Neuronal stem cell (in vitro differentiated cells): ENCODE results near the gene VWA8.

ENCODE experiments used
- DNase-seq: peaks from one replicate; pipeline ENCODE4 v3.0.0-alpha.2; 2013; ENCODE audit warnings: low spot score
- H2AFZ ChIP-seq: one replicate; pipeline ENCODE4 v1.6.1; 2013; ENCODE audit warnings: mild to moderate bottlenecking, low read length, inconsistent platforms
- H2AK5ac ChIP-seq: 2 replicates; pipeline ENCODE4 v1.6.1; 2013; ENCODE audit warnings: low read depth, mild to moderate bottlenecking, inconsistent platforms, low read length, moderate library complexity, mixed read lengths
- H2BK120ac ChIP-seq: 2 replicates; pipeline ENCODE4 v1.6.1; 2013; ENCODE audit warnings: low read depth, mild to moderate bottlenecking, inconsistent platforms, low read length, moderate library complexity, mixed read lengths
- H2BK12ac ChIP-seq: one replicate; pipeline ENCODE4 v1.6.1; 2013; ENCODE audit warnings: low read length, inconsistent platforms
- H2BK15ac ChIP-seq: 2 replicates; pipeline ENCODE4 v1.6.1; 2013; ENCODE audit warnings: mild to moderate bottlenecking, low read length, inconsistent platforms, mixed read lengths
- H2BK5ac ChIP-seq: one replicate; pipeline ENCODE4 v1.6.1; 2013; ENCODE audit warnings: inconsistent platforms, mild to moderate bottlenecking, low read length, moderate library complexity
- H3K14ac ChIP-seq: one replicate; pipeline ENCODE4 v1.6.1; 2013; ENCODE audit warnings: low read length, inconsistent platforms
- H3K18ac ChIP-seq: 2 replicates; pipeline ENCODE4 v1.6.1; 2013; ENCODE audit warnings: low read length, inconsistent platforms
- H3K23ac ChIP-seq: 2 replicates; pipeline ENCODE4 v1.6.1; 2013; ENCODE audit warnings: low read depth, mild to moderate bottlenecking, mixed read lengths, low read length, inconsistent platforms; ENCODE audit not compliant: poor library complexity
- H3K27ac ChIP-seq: replicated peaks from 3 replicates; pipeline ENCODE4 v1.5.1; 2013; ENCODE audit warnings: low read length, inconsistent platforms
- H3K27me3 ChIP-seq, 3 experiments: 2 replicates each; pipeline ENCODE4 v1.6.1; 2013; ENCODE audit warnings: low read length in 3 of 3, mild to moderate bottlenecking in 2 of 3, inconsistent platforms in 1 of 3, low read depth in 1 of 3, mixed read lengths in 1 of 3, moderate library complexity in 1 of 3; ENCODE audit not compliant: control insufficient read depth in 3 of 3, insufficient read depth in 3 of 3
- H3K36me3 ChIP-seq, 2 donors: replicated peaks in 1 of 2; 2 replicates each; pipeline ENCODE4 v1.6.1; 2013; ENCODE audit warnings: low read length in 2 of 2; ENCODE audit not compliant: control insufficient read depth in 2 of 2, insufficient read depth in 2 of 2
- H3K4ac ChIP-seq: 2 replicates; pipeline ENCODE4 v1.6.1; 2013; ENCODE audit warnings: inconsistent platforms, mild to moderate bottlenecking, low read length, moderate library complexity
- H3K4me1 ChIP-seq, 2 donors: 1 replicate in 1 of 2; 2 replicates in 1 of 2; pipeline ENCODE4 v1.6.1; 2013; ENCODE audit warnings: low read length in 2 of 2, low read depth in 1 of 2; ENCODE audit not compliant: control insufficient read depth in 2 of 2, insufficient read depth in 1 of 2
- H3K4me2 ChIP-seq: one replicate; pipeline ENCODE4 v1.6.1; 2013; ENCODE audit warnings: mild to moderate bottlenecking, low read length, inconsistent platforms; ENCODE audit not compliant: insufficient read depth, poor library complexity, severe bottlenecking
- H3K4me3 ChIP-seq, 2 donors: 2 replicates each; pipeline ENCODE4 v1.5.1; 2013; ENCODE audit warnings: low read length in 2 of 2, mild to moderate bottlenecking in 2 of 2, inconsistent platforms in 1 of 2, moderate library complexity in 1 of 2
- H3K79me1 ChIP-seq: one replicate; pipeline ENCODE4 v1.6.1; 2013; ENCODE audit warnings: low read depth, mild to moderate bottlenecking, inconsistent platforms, low read length, moderate library complexity
- H3K9ac ChIP-seq: one replicate; pipeline ENCODE4 v1.6.1; 2013; ENCODE audit warnings: mild to moderate bottlenecking, low read depth, low read length, inconsistent platforms; ENCODE audit not compliant: poor library complexity
- H3K9me3 ChIP-seq, 2 donors: replicated peaks in 1 of 2; 2 replicates each; pipeline versions ENCODE3 to v1.6.1; 2013; ENCODE audit warnings: low read length in 2 of 2, mild to moderate bottlenecking in 2 of 2, inconsistent platforms in 1 of 2, low read depth in 1 of 2, mixed read lengths in 1 of 2, moderate library complexity in 1 of 2; ENCODE audit not compliant: control insufficient read depth in 2 of 2, insufficient read depth in 1 of 2
- H4K8ac ChIP-seq: one replicate; pipeline ENCODE4 v1.6.1; 2013; ENCODE audit warnings: low read depth, mild to moderate bottlenecking, inconsistent platforms, low read length, moderate library complexity
- H4K91ac ChIP-seq: one replicate; pipeline ENCODE4 v1.6.1; 2013; ENCODE audit warnings: low read length, low read depth, mild to moderate bottlenecking, inconsistent platforms; ENCODE audit not compliant: poor library complexity
- WGBS, 2 donors: extraction: QIAGEN DNeasy Blood & Tissue Kit; methylation state at CpG; one replicate each; pipeline ENCODE4 v1.1.7; 2013; ENCODE audit warnings: missing lambda C conversion rate in 2 of 2, mixed read lengths in 1 of 2; ENCODE audit not compliant: insufficient read length in 2 of 2, insufficient replicate concordance in 1 of 2; ENCODE audit errors: extremely low coverage in 2 of 2; 5-methylcytosine and 5-hydroxymethylcytosine counted together

The VWA8 gene

GRCh38 chr13:41633776-41634175 lies 327.1 kb downstream of the VWA8 start:
- Histone ChIP-seq H3K27ac (no peak overlapping the region), H3K14ac (peak overlapping the region; percentile 38), H2AK5ac (no peak overlapping the region), H4K8ac (no peak overlapping the region), H3K23ac (no peak overlapping the region), H3K4me1 (peaks cover 0 to 3% of the 10 kb centered on the region in 2 donors), H2BK120ac (peak overlapping the region; percentile 81), H3K36me3 (no peaks in the 10 kb centered on the region), H3K4me3 (no peak overlapping the region), H3K18ac (no peak overlapping the region), H3K4ac (no peak overlapping the region), H3K9me3 (no peaks in the 10 kb centered on the region), H3K4me2 (no peak overlapping the region), H2BK12ac (no peak overlapping the region), H3K9ac (no peak overlapping the region), H2AFZ (no peak overlapping the region), H2BK5ac (no peak overlapping the region), H3K27me3 (no peaks in the 10 kb centered on the region), H2BK15ac (no peak overlapping the region), H3K79me1 (no peaks in the 10 kb centered on the region), H4K91ac (no peak overlapping the region)
- WGBS, 2 donors = no CpG with 5 or more reads among the region's 4 CpGs
- no peak for DNase-seq

DNA sequence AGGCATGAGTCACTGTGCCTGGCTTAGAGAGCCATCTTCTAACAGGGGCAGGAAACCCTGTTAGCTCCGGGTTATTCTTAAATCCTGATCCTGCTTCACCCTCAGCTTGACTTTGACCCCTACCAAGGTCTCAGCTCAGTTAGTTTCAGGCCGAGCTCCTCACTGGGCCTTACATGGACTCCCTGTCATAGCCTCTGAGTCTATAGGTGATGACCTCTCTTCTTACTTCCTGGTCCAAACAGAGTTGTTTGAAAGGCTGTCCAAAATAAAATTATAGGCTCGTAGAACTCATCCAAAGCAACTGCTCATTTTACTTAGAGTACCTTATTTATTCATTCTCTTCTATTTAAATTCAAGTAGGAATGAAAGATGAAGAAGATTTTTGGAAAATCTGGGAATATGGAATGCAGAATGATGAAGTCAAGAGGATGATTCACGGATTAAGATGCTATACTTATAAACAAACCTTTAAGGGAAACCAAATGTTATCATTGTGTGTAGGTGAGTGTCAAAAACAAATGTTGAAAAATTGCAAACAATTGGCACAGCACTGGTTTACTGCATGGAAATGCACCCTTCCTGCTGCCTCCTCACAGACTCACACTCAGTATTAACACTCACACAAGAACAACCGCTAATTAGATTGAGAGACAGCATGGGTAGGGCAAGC lies 329.5 kb downstream of the VWA8 start:
- no peak overlapping the region for H4K91ac ChIP-seq
- no peak overlapping the region for H3K18ac ChIP-seq
- no peak overlapping the region for H3K4me3 ChIP-seq
- H3K27me3 ChIP-seq = no peaks in the 10 kb centered on the region
- H4K8ac ChIP-seq = no peak overlapping the region
- no peaks in the 10 kb centered on the region for H3K36me3 ChIP-seq
- H2AK5ac ChIP-seq = no peak overlapping the region
- H3K9ac ChIP-seq = no peak overlapping the region
- H3K4me1 ChIP-seq = peaks cover 0 to 3% of the 10 kb centered on the region in 2 donors
- H3K4ac ChIP-seq = no peak overlapping the region
- no peak for DNase-seq
- no peaks in the 10 kb centered on the region for H3K79me1 ChIP-seq
- no peaks in the 10 kb centered on the region for H3K9me3 ChIP-seq
- H2BK120ac ChIP-seq = no peak overlapping the region
- no peak overlapping the region for H3K14ac ChIP-seq
- H2BK12ac ChIP-seq = no peak overlapping the region
- H2BK5ac ChIP-seq = no peak overlapping the region
- H2BK15ac ChIP-seq = no peak overlapping the region
- H2AFZ ChIP-seq = no peak overlapping the region
- H3K4me2 ChIP-seq = no peak overlapping the region
- H3K23ac ChIP-seq = no peak overlapping the region
- no CpG with 5 or more reads among the region's 5 CpGs for WGBS, 2 donors
- H3K27ac ChIP-seq = no peak overlapping the region

- no peak overlapping the region for H3K27ac ChIP-seq
- DNase-seq = no peak
- no peaks in the 10 kb centered on the region for H3K9me3 ChIP-seq
- no peak overlapping the region for H3K9ac ChIP-seq
- H3K4me1 ChIP-seq = peaks cover 0 to 2% of the 10 kb centered on the region in 2 donors
- no peak overlapping the region for H3K14ac ChIP-seq
- H3K4ac ChIP-seq = no peak overlapping the region
- H2BK15ac ChIP-seq = no peak overlapping the region
- no peaks in the 10 kb centered on the region for H3K79me1 ChIP-seq
- no peaks in the 10 kb centered on the region for H3K36me3 ChIP-seq
- no peak overlapping the region for H3K4me2 ChIP-seq
- H2AFZ ChIP-seq = no peak overlapping the region
- no CpG with 5 or more reads among the region's 5 CpGs for WGBS, 2 donors
- no peak overlapping the region for H3K18ac ChIP-seq
- H3K4me3 ChIP-seq = no peak overlapping the region
- no peak overlapping the region for H3K23ac ChIP-seq
- H2BK120ac ChIP-seq = no peak overlapping the region
- H3K27me3 ChIP-seq = no peaks in the 10 kb centered on the region
- H2AK5ac ChIP-seq = no peak overlapping the region
- no peak overlapping the region for H4K91ac ChIP-seq
- H2BK5ac ChIP-seq = peak overlapping the region; percentile 60
- no peak overlapping the region for H2BK12ac ChIP-seq
- H4K8ac ChIP-seq = no peak overlapping the region
Measured at GRCh38 chr13:41627425-41627824, 333.5 kb downstream of the VWA8 start.

GRCh38 chr13:41624041-41624440 lies 336.9 kb downstream of the VWA8 start:
- DNase-seq = no peak
- H3K4me1 ChIP-seq = peaks cover 0 to 2% of the 10 kb centered on the region in 2 donors

More at GRCh38 chr13:41624041-41624440, 336.9 kb downstream of the VWA8 start:
- Histone ChIP-seq H2BK5ac (no peak overlapping the region), H3K4me3 (no peak overlapping the region), H3K79me1 (no peaks in the 10 kb centered on the region), H3K36me3 (no peaks in the 10 kb centered on the region), H4K91ac (no peak overlapping the region), H3K18ac (no peak overlapping the region), H3K27ac (no peak overlapping the region), H3K4me2 (no peak overlapping the region), H4K8ac (no peak overlapping the region), H3K4ac (no peak overlapping the region), H2BK15ac (no peak overlapping the region), H2AK5ac (no peak overlapping the region), H3K23ac (no peak overlapping the region), H3K9ac (no peak overlapping the region), H3K9me3 (no peaks in the 10 kb centered on the region), H3K27me3 (no peaks in the 10 kb centered on the region), H2AFZ (no peak overlapping the region), H2BK12ac (no peak overlapping the region), H2BK120ac (no peak overlapping the region), H3K14ac (no peak overlapping the region)
